BJ (cell line): ENCODE data around the gene PYCR2. TPM values are rescaled to one million over a fixed set of nuclear protein-coding genes. Genes with fewer than 3 reads are reported as not detected.
"Not testable (repeated sequence)": the region's sequence is repeated elsewhere in the genome, so short reads cannot be mapped to it uniquely, and the experiment has no call there.

Experiments
- CTCF ChIA-PET: fragments of 350-600 bp; formaldehyde crosslinking; extraction: SDS; loops from one replicate; lab custom pipeline; 2021; ENCODE audit warnings: antibody characterized with exemption, inconsistent platforms; lab: Yijun Ruan, JAX
- POLR2A ChIA-PET: fragments of 300-600 bp; sonication (Branson Sonifier 250); formaldehyde crosslinking; extraction: SDS; loops from one replicate; lab custom pipeline; 2021; ENCODE audit warnings: antibody characterized with exemption; lab: Charles Lee
- DNase-seq: peaks from one replicate; pipeline ENCODE4 v3.0.0-alpha.2; 2011; ENCODE audit warnings: low read depth
- H3K27me3 ChIP-seq: 2 replicates; pipeline ENCODE4 v1.6.0; 2011; ENCODE audit warnings: low read length; ENCODE audit not compliant: control insufficient read depth, insufficient read depth
- H3K36me3 ChIP-seq: 2 replicates; pipeline ENCODE4 v1.5.1; 2011; ENCODE audit warnings: low read length; ENCODE audit not compliant: control insufficient read depth, insufficient read depth
- H3K4me3 ChIP-seq: 2 replicates; pipeline ENCODE4 v1.5.1; 2011; ENCODE audit warnings: low read depth, mild to moderate bottlenecking, control low read depth, low read length
- CTCF ChIP-seq: IDR thresholded peaks from 2 replicates; pipeline ENCODE4 v1.5.1; 2011; ENCODE audit warnings: low read depth, mild to moderate bottlenecking, control low read depth, inconsistent platforms, low read length, moderate library complexity; ENCODE audit not compliant: insufficient read depth
- polyA plus RNA-seq: library from polyadenylated mRNA; depleted of rRNA; stranded (reverse); fragments of >200 nt; gene quantifications from 2 replicates; pipeline ENCODE4 v1.2.3, GENCODE V29; 2011

PYCR2 gene
- polyA plus RNA-seq, 1 experiment, result 81.1 TPM

- ChIA-PET CTCF (interaction anchor here (0.9 to 1.8 kb wide), 5 partner anchors 22 to 415 kb away, joined by 3 to 6 read pairs (median 3); no protein-coding TSS in a partner anchor), POLR2A (no interaction called here)
- no peak within 1 kb of the TSS for H3K4me3 ChIP-seq
- no peak for TF ChIP-seq CTCF
- H3K27me3 ChIP-seq, result no peaks in the 10 kb centered on the region
- no peaks in the 10 kb centered on the region for H3K36me3 ChIP-seq
- DNase-seq, result no peak
Observed at GRCh38 chr1:225888898-225889601, 35.0 kb downstream of the PYCR2 start, which contains the start of gene LEFTY1. Gene LEFTY1, minus strand, starts transcription at chr1:225889146. Its CDS starts 80 bp downstream, at chr1:225889066.

GRCh38 chr1:225888289-225888897 lies 35.7 kb downstream of the PYCR2 start:
- Histone ChIP-seq H3K4me3 (no peak overlapping the region), H3K27me3 (no peaks in the 10 kb centered on the region), H3K36me3 (no peaks in the 10 kb centered on the region)
- ChIA-PET CTCF (interaction anchor here (1.4 to 1.8 kb wide), 2 partner anchors 23 to 415 kb away, joined by 3 to 6 read pairs; no protein-coding TSS in a partner anchor), POLR2A (no interaction called here)
- no peak for DNase-seq
- no peak for TF ChIP-seq CTCF

- H3K27me3 ChIP-seq, H3K4me3 ChIP-seq, H3K36me3 ChIP-seq, DNase-seq, POLR2A ChIA-PET: not testable (repeated sequence)
- CTCF ChIA-PET, result interaction anchor here (1.5 kb wide), 1 partner anchor 413 kb away, joined by 3 read pairs; no protein-coding TSS in a partner anchor
Observed at GRCh38 chr1:225887554-225888288, 36.3 kb downstream of the PYCR2 start.

- TF ChIP-seq CTCF, result no peak
- POLR2A ChIA-PET, result no interaction called here
- Histone ChIP-seq H3K27me3 (no peaks in the 10 kb centered on the region), H3K36me3 (no peaks in the 10 kb centered on the region), H3K4me3 (no peak overlapping the region)
- CTCF ChIA-PET, result interaction anchor here (1.5 kb wide), 1 partner anchor 412 kb away, joined by 3 read pairs; no protein-coding TSS in a partner anchor
- no peak for DNase-seq
Observed at GRCh38 chr1:225887030-225887314, 37.1 kb downstream of the PYCR2 start.

- TF ChIP-seq CTCF, result no peak
- DNase-seq, result no peak
- Histone ChIP-seq H3K27me3 (no peaks in the 10 kb centered on the region), H3K36me3 (no peaks in the 10 kb centered on the region), H3K4me3 (no peak overlapping the region)
- POLR2A ChIA-PET, result no interaction called here
- CTCF ChIA-PET, result interaction anchor here (1.5 kb wide), 1 partner anchor 411 kb away, joined by 3 read pairs; no protein-coding TSS in a partner anchor
Observed at GRCh38 chr1:225886159-225887029, 37.7 kb downstream of the PYCR2 start.
